Measurements from ENCODE around the gene CTDSP2.
A peak's percentile ranks its signal among the peaks of the same experiment; 100 is the strongest.
"Not testable (repeated sequence)": the region's sequence is repeated elsewhere in the genome, so short reads cannot be mapped to it uniquely, and the experiment has no call there.

Gene CTDSP2

DNA sequence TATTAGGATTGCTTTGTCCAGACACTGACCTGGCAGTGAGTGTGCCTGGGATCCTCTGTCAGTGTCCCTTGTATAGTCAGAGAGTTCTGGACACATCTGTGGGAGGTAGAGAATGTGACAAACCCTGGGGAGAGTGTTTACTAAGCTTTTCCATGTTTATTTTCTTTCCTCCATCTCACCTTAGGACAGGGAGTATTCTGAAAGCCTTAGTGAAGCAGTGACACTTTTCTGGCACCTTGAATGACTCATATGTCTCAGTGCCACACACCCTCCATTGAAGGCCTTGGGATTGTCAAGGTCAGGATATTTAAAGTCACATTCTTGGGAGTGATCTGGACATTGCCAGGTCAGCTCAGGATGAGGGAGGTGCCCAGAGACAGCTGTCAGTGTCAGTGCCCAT, 34.9 kb upstream of the CTDSP2 start:
- DNase-seq (ENCODE audit: low spot score): no peak

GRCh38 chr12:57881035-57881434, 34.5 kb upstream of the CTDSP2 start:
- not testable (repeated sequence) for DNase-seq (ENCODE audit: low spot score)

DNA sequence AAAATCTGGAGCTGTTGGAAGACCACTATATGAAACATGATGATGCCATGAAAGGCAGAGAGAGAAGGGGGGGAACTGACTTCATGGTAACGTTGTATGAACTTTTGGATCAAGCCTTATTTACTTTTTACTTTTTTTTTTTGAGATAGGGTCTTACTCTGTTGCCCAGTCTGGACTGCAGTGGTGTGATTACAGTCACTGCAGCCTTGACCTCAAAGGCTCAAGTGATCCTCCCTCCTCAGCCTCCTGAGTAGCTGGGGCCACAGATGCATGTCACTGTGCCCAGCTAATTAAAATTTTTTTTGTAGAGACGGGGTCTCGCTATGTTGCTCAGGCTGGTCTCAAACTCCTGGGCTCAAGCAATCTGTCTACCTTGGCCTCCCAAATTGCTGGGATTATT, 31.3 kb upstream of the CTDSP2 start:
- DNase-seq (ENCODE audit: low spot score): no peak

DNA sequence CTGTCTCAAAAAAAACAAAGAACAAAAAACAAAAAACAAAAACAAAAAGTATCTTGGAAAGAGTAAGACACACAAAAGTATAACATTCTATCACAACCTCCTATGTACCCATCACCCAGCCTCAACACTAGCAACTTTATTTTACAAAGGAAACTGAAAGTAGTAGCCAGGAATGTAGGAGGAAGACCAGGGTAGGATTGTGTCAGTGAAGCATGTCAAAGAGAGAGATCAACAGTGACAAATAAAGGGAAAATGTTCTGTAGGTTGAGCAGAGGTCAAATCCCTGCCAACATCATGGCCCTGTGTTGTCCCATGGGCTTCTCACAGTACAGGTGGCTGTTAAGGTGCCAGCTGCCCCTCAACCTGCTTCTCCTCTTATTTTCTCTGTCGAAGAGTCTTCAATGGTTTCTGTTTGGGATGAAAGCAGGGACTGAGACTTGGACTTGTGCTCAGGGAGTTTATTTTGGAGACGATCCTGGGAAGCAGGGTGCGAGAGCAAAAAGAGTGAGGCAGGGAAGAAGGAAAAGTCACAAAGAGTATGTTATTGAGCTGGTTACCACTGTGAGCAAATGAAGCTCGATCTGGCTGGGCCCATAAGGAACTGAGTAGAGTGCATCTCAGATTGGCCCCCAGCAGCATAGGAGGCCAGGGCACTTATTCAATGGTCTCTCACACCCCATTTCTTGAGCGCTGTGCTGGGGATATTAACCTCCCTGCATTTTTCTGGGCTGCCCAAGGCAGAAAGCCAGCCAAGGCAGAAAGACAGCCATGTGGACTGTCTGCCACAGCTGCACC, 29.4 kb upstream of the CTDSP2 start:
- DNase-seq (ENCODE audit: low spot score): no peak

- DNase-seq (ENCODE audit: low spot score): no peak
Measured at GRCh38 chr12:57874166-57875108, 27.9 kb upstream of the CTDSP2 start.

- DNase-seq (ENCODE audit: low spot score): no peak
Measured at GRCh38 chr12:57872362-57872761, 25.8 kb upstream of the CTDSP2 start.

- no peak for DNase-seq (ENCODE audit: low spot score)
Measured at GRCh38 chr12:57869927-57870318, 23.4 kb upstream of the CTDSP2 start.

GRCh38 chr12:57869298-57869926, 22.9 kb upstream of the CTDSP2 start:
- DNase-seq (ENCODE audit: low spot score): no peak

GRCh38 chr12:57868851-57869268, 22.3 kb upstream of the CTDSP2 start:
- DNase-seq (ENCODE audit: low spot score): no peak

DNA sequence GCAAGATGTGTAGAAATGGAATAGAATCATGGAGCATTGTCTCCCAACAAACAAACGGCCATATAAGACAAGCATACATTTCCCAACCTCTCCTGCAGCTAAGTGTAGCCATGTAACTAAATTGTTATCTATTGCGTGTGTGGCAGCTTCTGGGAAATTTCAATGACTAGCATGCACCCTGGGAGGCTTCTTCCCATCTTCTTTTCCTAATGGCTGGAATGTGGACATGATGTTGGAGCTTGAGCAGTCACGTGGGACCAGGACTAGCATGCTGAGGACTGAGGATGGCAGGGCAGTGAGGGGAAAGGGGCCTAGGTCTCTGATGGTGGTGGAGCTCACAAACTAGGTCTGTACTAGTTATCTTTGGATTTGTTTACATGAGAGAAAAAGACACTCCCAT, 21.7 kb upstream of the CTDSP2 start:
- no peak for DNase-seq (ENCODE audit: low spot score)

DNA sequence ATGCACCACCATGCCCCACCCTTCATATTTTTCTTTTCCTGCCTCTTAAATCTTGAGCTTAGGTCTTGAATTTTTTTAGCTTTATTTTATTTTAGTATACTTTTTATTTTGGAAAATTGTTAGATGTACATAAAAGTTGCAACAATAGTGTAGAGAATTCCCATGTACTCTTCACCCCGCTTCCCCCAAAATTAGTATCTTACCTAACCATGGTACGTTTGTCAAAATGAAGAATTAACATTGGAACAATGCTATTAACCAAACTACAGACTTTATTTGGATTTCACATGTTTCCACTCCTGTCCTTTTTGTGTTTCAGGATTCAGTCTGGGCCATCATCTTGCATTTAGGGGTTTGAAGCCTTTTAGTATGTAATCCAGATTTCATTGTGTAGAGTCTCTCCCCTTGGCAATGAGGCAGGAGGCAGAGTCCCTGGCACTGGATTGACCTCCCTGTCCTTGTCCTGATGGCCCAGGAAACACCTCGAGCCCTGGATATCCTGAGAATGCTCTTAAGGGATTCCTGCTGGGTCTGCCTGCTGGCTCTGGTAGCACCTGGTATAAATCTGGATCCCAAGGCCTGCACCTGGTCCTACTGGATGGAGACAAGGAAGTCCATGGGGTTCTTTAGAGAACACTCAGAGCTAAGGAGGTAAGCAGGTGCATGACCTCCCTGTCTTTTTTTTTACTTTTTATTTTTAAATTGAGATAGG, 19.9 kb upstream of the CTDSP2 start:
- no peak for DNase-seq (ENCODE audit: low spot score)

DNA sequence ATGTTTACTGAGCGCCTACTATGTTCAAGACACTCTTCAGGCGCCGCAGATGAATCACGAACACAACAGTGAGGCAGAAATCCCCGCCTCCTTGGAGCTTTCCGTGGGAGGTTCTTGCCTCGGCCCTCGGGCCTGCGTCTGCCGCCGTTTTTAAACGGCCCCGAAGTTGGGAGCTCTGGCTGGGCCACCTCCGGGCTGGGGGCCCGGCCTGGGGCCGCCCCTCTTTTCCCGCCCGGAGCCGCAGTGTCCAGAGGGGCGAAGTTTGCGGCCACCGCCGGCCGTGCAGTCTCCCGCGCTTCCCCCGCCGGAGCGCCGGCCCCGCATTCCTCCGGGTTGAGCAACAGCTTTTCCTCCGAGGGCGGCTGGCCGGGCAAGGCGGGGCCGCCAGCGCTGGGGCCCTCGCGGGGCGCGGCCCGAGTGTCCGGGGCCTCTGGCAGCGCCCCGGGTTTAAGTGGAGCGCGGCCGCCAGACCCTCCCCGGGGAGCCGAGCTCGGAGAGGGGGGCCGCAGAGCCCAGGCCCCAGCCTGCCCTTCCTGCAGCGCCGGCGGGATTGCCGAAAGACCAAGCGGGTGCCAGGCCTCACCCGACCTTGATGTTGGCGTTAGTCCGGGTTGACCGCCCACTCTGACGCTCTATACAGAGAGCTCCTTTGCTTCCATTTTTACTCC, 18.7 kb upstream of the CTDSP2 start:
- DNase-seq (ENCODE audit: low spot score): peak; percentile 89

DNA sequence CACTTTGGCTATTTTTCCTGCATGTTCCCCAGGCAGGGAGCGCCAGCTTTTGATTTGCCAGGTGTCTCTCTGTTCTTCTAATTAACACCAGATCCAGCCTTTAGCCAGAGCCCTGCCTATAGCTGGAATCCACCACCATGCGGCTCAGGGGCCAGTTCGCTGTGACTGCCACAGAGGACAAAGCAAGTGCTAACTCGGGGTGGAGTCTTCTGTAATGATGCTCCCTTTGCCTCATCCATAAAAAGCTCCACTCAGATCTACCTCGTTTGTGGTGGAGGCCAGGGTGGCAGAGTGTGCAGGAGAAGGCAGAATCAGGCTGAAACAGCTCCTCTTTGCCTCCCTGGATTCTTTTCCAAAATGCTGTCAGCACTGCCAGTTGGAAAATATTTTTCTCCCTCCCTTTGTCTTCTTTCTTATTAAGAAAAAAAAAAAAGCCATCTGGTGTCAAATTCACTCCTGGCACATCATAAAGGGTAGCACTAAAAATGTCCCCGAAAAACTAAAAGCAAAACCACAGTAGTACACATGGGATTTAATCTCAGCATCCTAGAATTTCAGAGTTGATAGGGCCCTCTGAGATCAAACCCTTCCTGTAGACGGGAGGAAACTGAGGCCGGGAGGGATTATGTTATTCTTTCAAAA, 18.0 kb upstream of the CTDSP2 start:
- peak; percentile 44 for DNase-seq (ENCODE audit: low spot score)

- no peak for DNase-seq (ENCODE audit: low spot score)
Measured at GRCh38 chr12:57863676-57864075, 17.1 kb upstream of the CTDSP2 start.

- DNase-seq (ENCODE audit: low spot score): no peak
Measured at GRCh38 chr12:57861967-57862366, 15.4 kb upstream of the CTDSP2 start.

DNA sequence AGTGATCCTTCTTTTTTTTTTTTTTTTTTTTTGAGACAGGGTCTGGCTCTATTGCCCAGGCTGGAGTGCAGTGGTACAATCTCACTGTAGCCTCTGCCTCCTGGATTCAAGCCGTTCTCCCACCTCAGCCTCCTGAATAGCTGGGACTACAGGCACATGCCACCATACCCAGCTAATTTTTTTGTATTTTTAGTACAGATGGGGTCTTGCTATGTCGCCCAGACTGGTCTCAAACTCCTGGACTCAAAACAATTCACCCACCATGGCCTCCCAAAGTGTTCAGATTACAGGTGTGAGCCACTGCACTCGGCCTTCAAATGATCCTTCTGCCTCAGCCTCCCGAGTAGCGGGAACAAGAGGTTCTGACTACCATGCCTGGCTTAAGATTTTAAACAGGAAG, 14.4 kb upstream of the CTDSP2 start:
- DNase-seq (ENCODE audit: low spot score): not testable (repeated sequence)

DNA sequence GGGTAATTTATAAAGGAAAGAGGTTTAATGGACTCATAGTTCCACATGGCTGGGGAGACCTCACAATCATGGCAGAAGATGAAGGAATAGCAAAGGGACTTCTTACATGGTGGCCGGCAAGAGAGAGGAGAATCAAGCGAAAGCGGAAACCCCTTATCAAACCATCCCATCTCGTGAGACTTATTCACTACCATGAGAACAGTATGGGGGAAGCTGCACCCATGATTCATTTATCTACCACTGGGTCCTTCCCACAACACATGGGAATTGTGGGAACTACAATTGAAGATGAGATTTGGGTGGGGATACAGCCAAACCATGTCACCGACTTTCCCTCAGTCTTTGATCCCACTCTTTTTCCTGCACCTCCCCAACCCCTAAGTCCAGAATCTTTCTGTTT, 12.6 kb upstream of the CTDSP2 start:
- no peak for DNase-seq (ENCODE audit: low spot score)

GRCh38 chr12:57858123-57858522, 11.6 kb upstream of the CTDSP2 start:
- DNase-seq (ENCODE audit: low spot score): not testable (repeated sequence)

DNA sequence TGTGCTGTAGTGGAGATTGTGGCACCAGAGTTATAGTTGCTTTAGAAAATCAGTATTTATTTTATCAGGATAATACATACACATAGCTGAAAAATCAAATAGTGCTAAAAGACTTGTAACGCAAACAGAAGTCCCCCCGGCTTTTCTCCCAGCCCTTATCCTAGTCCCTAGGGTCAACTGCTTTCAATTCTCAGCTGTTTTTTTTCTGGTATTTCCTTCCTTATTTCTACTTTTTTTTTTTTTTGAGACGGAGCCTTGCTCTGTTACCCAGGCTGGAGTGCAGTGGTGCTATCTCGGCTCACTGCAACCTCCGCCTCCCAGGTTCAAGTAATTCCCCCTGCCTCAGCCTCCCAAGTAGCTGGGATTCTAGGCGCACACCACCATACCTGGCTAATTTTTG, 8.4 kb upstream of the CTDSP2 start:
- no peak for DNase-seq (ENCODE audit: low spot score)

DNA sequence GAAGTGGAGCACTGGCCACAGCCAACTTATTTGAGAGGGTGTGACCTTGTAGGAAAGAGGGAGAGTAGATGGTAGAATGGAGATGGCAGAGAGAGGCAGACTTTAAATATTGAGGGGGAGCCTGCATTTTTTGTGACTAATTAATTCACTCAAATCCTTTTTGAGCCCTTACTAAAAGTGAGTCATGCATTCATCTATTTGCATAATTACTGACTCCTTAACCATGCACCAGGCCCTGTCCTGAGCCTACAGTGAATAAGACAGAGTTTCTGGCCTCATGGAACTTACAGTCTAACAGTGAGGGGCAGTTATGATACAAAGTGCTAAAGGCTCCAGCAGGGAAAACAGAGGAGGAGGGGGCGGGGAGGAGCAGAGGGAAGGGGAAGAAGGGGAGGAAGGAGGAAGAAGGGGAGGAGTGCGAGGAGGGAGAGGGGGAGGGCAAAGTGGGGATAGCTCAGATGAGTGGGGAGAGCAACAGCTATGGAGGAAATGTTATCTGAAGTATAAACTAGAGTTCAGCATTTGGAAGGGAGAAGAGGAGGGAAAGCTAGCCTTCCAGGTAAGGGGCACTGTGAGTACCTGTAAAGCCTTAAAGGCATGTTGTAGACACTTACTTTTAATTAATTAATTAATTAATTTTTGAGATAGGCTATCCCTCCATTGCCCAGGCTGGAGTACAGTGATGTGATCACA, 7.5 kb upstream of the CTDSP2 start:
- no peak for DNase-seq (ENCODE audit: low spot score)

All from HuH-7 (cell line).